GM12801 (cell line): Measurements from ENCODE around the gene SLC7A6.

Experiments used
- TF ChIP-seq, protein P1 (sequence below): IDR thresholded peaks from one replicate; pipeline ENCODE4 v1.5.1; 2011; ENCODE audit warnings: control low read depth; ENCODE audit not compliant: insufficient read length; ENCODE audit errors: extremely low read depth

SLC7A6 gene

DNA sequence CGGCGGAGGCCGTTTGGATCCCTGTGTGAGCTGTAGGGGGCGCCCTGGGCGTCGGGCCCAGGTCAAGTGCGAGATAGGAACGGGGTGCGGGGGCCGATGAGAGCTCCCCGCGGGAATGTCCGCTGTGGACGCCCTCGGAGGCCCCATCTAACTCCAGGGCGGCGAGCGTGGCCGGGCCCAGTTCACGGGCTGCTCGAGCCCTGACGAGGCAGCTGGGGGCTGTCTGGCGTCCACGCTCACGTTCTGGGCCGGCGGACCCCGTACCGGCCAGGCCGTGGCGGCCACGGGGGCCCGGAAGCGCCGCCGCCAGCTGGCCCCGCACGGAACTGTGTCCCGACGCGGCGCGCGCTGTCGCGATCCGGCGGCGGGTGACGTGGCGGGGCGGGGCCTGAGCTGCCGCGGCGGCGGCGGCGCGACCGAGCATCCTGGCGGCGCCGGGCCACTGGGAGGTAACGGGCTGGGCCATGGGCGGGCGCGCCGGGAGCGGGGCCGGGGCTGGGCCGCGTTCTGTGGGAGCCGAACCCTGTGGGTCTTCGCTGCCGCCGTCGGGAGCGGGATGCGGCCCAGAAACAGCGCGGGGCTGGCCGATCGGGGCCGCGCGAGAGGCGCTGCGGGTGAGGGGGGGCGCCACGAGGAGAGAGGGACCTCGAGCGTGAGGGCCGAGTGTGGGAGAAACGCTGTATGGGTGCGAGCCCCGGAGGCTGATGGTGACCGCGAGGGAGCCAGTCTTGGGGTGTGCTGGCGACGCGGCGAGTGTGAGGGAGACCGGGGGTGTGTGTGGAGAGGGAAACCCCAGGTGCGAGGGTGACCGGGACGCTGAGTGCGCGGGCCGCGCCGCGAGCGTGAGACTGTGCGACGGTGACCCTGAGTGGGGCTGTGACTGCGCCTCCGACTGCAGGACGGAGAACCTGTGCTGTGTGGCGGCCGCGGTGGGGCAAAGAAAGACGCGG is at the start of gene SLC7A6:
SLC7A6 (plus strand) TSS at position 399 of the 950 bp plus-strand sequence. CDS start 10,201 bp downstream, outside the sequence.
- TF ChIP-seq, protein P1, sequence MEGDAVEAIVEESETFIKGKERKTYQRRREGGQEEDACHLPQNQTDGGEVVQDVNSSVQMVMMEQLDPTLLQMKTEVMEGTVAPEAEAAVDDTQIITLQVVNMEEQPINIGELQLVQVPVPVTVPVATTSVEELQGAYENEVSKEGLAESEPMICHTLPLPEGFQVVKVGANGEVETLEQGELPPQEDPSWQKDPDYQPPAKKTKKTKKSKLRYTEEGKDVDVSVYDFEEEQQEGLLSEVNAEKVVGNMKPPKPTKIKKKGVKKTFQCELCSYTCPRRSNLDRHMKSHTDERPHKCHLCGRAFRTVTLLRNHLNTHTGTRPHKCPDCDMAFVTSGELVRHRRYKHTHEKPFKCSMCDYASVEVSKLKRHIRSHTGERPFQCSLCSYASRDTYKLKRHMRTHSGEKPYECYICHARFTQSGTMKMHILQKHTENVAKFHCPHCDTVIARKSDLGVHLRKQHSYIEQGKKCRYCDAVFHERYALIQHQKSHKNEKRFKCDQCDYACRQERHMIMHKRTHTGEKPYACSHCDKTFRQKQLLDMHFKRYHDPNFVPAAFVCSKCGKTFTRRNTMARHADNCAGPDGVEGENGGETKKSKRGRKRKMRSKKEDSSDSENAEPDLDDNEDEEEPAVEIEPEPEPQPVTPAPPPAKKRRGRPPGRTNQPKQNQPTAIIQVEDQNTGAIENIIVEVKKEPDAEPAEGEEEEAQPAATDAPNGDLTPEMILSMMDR: no peak

DNA sequence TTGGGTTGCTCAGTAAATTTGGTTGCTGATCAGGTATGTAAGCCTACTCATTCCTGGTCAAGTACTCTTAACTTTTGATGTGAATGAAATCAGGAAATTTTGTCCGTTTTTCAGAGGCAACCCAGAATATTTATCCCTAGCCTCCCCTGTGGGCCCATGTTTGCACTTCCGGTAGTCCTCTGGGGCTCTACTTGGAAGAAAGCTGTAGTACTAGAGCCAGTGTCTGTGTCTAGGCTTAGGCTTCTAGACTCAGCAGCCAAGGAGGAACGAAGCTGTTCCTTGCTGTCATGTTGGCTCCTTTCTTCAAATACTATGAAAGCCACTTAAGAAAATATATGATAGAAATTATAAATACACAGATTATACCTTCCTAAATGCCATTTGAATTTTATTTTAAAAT is 49.6 kb upstream of the SLC7A6 start:
- TF ChIP-seq, protein P1: no peak

DNA sequence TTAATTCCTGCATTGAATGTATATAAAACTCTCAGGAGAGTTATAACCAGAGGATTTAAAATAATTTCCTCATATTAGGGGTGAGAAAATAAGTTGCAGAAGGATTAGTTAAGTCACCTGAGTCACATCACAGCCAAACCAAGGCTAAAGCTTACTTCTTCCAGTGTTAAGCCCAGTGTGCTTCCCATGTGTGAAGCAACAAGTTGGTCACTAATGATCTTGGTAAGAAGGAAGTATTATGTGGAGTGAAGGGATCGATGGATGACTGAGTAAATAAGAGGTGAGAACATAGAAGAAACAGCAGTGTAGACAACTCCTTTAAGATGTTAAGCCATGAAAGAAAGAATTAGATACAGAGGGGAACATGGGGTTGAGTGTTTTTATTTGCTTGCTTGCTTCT is 49.0 kb upstream of the SLC7A6 start:
- TF ChIP-seq, protein P1: no peak

DNA sequence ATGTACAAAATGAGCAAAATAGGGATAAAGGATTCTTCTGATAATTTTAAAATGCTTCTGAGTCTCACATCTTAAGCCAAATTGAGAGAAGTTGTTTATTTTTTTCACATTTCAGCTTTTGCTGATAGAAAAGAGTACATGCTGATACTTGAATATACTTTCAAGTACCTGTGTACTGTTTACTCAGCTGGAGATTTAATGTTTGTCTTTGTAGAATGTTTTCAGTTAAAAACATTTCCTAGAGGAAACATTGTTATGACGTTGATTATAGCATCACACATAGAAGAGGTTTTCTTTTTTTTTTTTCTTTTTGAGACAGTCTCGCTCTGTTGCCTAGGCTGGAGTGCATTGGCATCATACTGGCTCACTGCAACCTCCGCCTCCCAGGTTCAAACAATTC is 48.1 kb upstream of the SLC7A6 start:
- TF ChIP-seq, protein P1: no peak

DNA sequence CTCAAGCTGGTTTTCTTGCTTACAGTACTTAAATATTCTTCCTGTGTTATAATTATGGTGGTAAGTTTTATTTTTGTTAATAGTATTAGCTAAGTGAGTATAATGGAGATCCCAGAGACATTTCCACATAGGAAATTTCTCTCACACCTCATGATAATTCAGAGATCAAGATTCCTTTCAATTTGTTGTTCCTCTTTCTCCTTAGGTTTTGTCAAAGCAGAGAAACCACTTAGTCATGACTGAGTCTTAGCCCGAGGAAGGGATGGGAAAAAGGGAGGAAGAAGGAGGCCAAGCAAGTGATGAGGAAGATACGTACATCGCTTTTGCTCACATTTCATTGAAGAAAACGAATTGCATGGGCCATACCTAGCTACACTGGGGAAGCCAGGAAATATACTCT is 46.8 kb upstream of the SLC7A6 start:
- TF ChIP-seq, protein P1: no peak

DNA sequence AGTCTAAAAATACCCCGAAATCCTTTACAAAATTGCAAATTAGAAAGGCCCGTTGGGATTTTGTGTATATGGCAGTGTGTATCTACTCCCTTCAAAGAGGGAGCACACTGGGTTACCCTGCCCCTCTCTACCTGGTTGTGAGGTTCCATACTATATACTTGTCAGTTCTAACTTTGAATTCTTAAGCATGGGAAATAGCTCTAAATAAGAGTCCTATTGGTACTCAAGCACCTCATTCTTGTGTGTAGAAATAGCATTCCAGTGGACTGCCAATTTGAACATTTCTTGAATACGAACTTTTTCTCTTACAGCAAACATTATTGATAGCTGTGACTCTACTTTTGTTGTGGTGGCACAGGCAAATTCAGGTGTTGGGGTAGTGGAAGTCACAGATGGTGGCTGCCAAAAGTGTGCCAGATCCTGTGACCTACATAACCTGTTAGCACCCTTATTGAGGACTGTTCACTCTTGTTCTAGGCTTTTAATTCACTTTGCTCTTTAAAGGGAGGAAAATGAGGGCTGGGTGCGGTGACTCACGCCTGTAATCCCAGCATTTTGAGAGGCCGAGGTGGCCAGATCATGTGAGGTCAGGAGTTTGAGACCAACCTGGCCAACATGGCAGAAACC is 44.5 kb upstream of the SLC7A6 start:
- TF ChIP-seq, protein P1: no peak

DNA sequence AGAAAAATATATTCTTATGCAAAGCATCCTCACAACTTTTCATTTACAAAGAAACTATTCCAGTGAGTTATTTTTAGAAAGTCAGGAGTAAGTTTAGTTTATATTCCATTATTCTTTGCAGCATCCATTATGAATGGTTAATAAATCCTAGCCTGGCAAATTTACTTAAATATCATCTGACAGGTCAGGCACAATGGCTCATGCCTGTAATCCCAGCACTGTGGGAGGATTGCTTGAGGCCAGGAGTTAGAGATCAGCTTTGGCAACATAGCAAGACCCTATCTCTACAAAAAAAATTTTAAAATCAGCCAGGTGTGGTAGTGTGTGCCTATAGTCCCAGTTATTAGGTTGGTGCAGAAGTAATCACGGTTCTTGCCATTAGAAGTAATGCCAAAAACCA is 41.3 kb upstream of the SLC7A6 start:
- TF ChIP-seq, protein P1: no peak
